ENCODE data around the gene AR. TPM values are rescaled to one million over a fixed set of nuclear protein-coding genes. Genes with fewer than 3 reads are reported as not detected.

AR gene
- total RNA-seq, 1 donor from 2014 or later, result 4.0 TPM

GRCh38 chrX:67546496-67547423, 2.9 kb downstream of the AR start:
- Mint-ChIP-seq H3K27ac (ENCODE audit: unreplicated experiment) (peak overlapping the region; percentile 30), H3K4me3 (ENCODE audit: unreplicated experiment) (peak overlapping the region; percentile 77), H3K36me3 (ENCODE audit: low read depth) (no peaks in the 10 kb centered on the region), H3K4me1 (ENCODE audit: low read depth) (peaks cover 30% of the 10 kb centered on the region), H3K27me3 (ENCODE audit: low read depth) (no peaks in the 10 kb centered on the region), H3K9me3 (ENCODE audit: low read depth) (peaks cover 3% of the 10 kb centered on the region)
- DNase-seq (ENCODE audit: low spot score), result no peak
- TF ChIP-seq, protein P1, sequence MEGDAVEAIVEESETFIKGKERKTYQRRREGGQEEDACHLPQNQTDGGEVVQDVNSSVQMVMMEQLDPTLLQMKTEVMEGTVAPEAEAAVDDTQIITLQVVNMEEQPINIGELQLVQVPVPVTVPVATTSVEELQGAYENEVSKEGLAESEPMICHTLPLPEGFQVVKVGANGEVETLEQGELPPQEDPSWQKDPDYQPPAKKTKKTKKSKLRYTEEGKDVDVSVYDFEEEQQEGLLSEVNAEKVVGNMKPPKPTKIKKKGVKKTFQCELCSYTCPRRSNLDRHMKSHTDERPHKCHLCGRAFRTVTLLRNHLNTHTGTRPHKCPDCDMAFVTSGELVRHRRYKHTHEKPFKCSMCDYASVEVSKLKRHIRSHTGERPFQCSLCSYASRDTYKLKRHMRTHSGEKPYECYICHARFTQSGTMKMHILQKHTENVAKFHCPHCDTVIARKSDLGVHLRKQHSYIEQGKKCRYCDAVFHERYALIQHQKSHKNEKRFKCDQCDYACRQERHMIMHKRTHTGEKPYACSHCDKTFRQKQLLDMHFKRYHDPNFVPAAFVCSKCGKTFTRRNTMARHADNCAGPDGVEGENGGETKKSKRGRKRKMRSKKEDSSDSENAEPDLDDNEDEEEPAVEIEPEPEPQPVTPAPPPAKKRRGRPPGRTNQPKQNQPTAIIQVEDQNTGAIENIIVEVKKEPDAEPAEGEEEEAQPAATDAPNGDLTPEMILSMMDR (IDR thresholded peaks at IDR 0.05), result no peak

GRCh38 chrX:67555578-67556203, 11.9 kb downstream of the AR start:
- TF ChIP-seq, protein P1 (IDR thresholded peaks at IDR 0.05), result peak; percentile 78
- no peaks in the 10 kb centered on the region for H3K27me3 Mint-ChIP-seq (ENCODE audit: low read depth)
- no peaks in the 10 kb centered on the region for H3K36me3 Mint-ChIP-seq (ENCODE audit: low read depth)
- no peak overlapping the region for H3K27ac Mint-ChIP-seq (ENCODE audit: unreplicated experiment)
- peaks cover 14% of the 10 kb centered on the region for H3K9me3 Mint-ChIP-seq (ENCODE audit: low read depth)
- H3K4me1 Mint-ChIP-seq (ENCODE audit: low read depth), result no peaks in the 10 kb centered on the region
- H3K4me3 Mint-ChIP-seq (ENCODE audit: unreplicated experiment), result no peak overlapping the region
- DNase-seq (ENCODE audit: low spot score), result no peak

DNA sequence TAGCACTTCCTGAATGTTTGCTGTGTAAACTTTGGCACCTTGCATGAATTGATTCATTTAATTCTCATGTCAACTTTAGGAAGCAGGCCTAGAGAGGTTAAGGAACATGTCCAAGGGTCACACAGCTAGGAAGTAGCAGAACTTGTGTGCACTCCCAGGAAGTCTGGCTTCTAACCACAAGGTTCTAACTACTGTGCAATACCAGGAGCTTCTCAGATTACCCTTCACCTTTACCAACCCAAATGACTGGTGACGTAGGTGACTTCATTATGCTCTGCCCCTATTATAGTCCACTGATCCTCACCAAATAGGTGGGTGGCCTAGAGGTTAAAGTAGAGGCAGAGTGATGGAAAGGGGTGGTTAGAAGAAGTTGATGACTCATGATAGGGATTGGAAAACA, 14.4 kb downstream of the AR start:
- Mint-ChIP-seq H3K9me3 (ENCODE audit: low read depth) (peaks cover 12% of the 10 kb centered on the region), H3K4me1 (ENCODE audit: low read depth) (no peaks in the 10 kb centered on the region), H3K4me3 (ENCODE audit: unreplicated experiment) (no peak overlapping the region), H3K36me3 (ENCODE audit: low read depth) (no peaks in the 10 kb centered on the region), H3K27me3 (ENCODE audit: low read depth) (no peaks in the 10 kb centered on the region), H3K27ac (ENCODE audit: unreplicated experiment) (no peak overlapping the region)
- TF ChIP-seq, protein P1 (IDR thresholded peaks at IDR 0.05), result no peak
- DNase-seq (ENCODE audit: low spot score), result no peak

DNA sequence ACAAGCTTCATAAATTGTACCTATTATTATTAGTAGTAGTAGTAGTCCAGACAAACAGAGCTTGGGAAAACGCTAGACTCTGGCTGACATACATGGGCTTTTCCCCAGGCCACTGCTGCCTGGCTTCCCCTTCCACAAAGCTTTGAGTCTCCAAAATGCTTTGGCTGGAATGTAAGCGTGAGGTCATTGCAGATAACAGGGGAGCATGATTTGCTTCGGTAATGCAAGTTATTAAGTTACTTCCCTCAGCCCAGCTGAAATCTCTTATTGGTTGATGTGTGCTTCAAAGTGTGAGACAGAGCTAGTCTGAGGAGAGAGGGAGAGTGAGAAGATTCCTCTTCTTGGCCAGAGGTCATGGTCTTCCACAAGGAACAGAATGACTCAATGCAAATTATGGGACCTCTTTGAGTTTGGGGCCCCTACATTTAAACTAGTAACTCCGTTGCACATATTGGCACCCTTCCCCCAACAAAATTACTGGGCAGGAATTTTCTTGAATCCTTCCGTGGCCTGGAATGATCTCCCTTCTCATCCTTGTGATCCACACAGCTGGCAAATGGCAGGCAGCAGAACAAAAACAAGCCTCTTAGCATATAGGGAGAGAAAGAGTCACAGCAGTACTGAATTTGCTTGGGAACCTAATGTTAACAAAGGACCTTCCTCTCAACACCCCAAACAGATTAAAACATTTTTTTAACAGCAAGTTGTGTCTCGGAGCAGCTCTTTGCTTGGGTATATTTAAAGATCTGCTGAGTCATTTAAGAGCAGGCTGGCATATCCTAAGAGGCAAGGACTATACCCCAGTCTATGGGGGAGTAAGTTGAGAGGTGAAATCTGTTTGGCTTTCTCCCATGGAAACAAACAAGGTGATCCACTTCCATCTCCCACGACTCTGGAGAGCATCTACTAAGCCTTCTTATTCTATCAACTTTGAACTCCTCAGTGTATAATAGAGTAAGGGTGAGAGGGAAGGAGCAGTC, 19.9 kb downstream of the AR start:
- Mint-ChIP-seq H3K4me3 (ENCODE audit: unreplicated experiment) (no peak overlapping the region), H3K36me3 (ENCODE audit: low read depth) (no peaks in the 10 kb centered on the region), H3K9me3 (ENCODE audit: low read depth) (peaks cover 15% of the 10 kb centered on the region), H3K4me1 (ENCODE audit: low read depth) (peaks cover 11% of the 10 kb centered on the region), H3K27me3 (ENCODE audit: low read depth) (no peaks in the 10 kb centered on the region), H3K27ac (ENCODE audit: unreplicated experiment) (peak overlapping the region; percentile 34)
- no peak for DNase-seq (ENCODE audit: low spot score)
- TF ChIP-seq, protein P1 (IDR thresholded peaks at IDR 0.05), result no peak
